B cell (primary cell): Measurements from ENCODE around the gene OR8H1.

ENCODE experiments used
- CTCF ChIP-seq: fragments of 200-600 bp; IDR thresholded peaks from one replicate; pipeline ENCODE4 v1.8.0; 2022; ENCODE audit warnings: antibody characterized with exemption, mild to moderate bottlenecking
- EZH2 ChIP-seq: IDR thresholded peaks from 2 replicates; pipeline ENCODE4 v1.6.1; 2012; ENCODE audit warnings: borderline replicate concordance, low read depth, mild to moderate bottlenecking, moderate library complexity, low read length; ENCODE audit not compliant: insufficient read depth, poor library complexity, severe bottlenecking

GRCh38 chr11:56333156-56333555, 41.1 kb upstream of the OR8H1 start:
- TF ChIP-seq CTCF (no peak), EZH2 (no peak)
